Liver (tissue), 9 donors: ENCODE results near the gene C12orf57. TPM values are rescaled to one million over a fixed set of nuclear protein-coding genes. Genes with fewer than 3 reads are reported as not detected.

Experiments
- DNase-seq: peaks from one replicate; pipeline ENCODE4 v3.0.0-alpha.2; 2017; ENCODE audit warnings: low spot score
- H3K27ac ChIP-seq, 2 donors: one replicate each; pipeline ENCODE4 v1.7.0; 2013; ENCODE audit warnings: inconsistent platforms in 2 of 2, low read length in 2 of 2, control low read depth in 1 of 2, low read depth in 1 of 2, mild to moderate bottlenecking in 1 of 2
- H3K27me3 ChIP-seq, 4 donors: one replicate each; pipeline versions ENCODE4 v1.6.1 to v1.7.0; 2013; ENCODE audit warnings: low read length in 3 of 4, inconsistent platforms in 1 of 4, mild to moderate bottlenecking in 1 of 4, moderate library complexity in 1 of 4; ENCODE audit not compliant: control insufficient read depth in 4 of 4, insufficient read depth in 4 of 4
- H3K36me3 ChIP-seq, 4 donors: one replicate each; pipeline versions ENCODE4 v1.6.1 to v1.7.0; 2013; ENCODE audit warnings: low read length in 3 of 4, mild to moderate bottlenecking in 3 of 4, low read depth in 1 of 4, moderate library complexity in 1 of 4; ENCODE audit not compliant: control insufficient read depth in 4 of 4, insufficient read depth in 3 of 4
- H3K4me1 ChIP-seq, 4 donors: one replicate each; pipeline versions ENCODE4 v1.6.1 to v1.7.0; 2013; ENCODE audit warnings: low read length in 3 of 4, mild to moderate bottlenecking in 3 of 4, moderate library complexity in 1 of 4; ENCODE audit not compliant: control insufficient read depth in 4 of 4, insufficient read depth in 4 of 4
- H3K4me3 ChIP-seq, 3 donors: one replicate each; pipeline versions ENCODE4 v1.6.1 to v1.7.0; 2013; ENCODE audit warnings: low read length in 3 of 3, control low read depth in 1 of 3, low read depth in 1 of 3, mild to moderate bottlenecking in 1 of 3
- H3K9ac ChIP-seq, 2 donors: one replicate each; pipeline ENCODE4 v1.7.0; 2013; ENCODE audit warnings: low read length in 2 of 2, mild to moderate bottlenecking in 2 of 2, moderate library complexity in 2 of 2, control low read depth in 1 of 2, low read depth in 1 of 2
- H3K9me3 ChIP-seq, 4 donors: one replicate each; pipeline versions ENCODE4 v1.6.1 to v1.7.0; 2013; ENCODE audit warnings: low read length in 3 of 4; ENCODE audit not compliant: control insufficient read depth in 4 of 4
- CTCF ChIP-seq: fragments of 150-350 bp; IDR thresholded peaks from 2 replicates; pipeline ENCODE4 v1.5.1; 2017; ENCODE audit warnings: improper control_type of control experiment, low read depth, low read length; ENCODE audit not compliant: missing input control
- EGR1 ChIP-seq, 2 donors: IDR thresholded peaks; 2 replicates each; pipeline ENCODE4 v1.6.1; 2016 to 2018; ENCODE audit warnings: antibody characterized with exemption in 2 of 2, low read depth in 2 of 2
- FOXA1 ChIP-seq: IDR thresholded peaks from 2 replicates; pipeline ENCODE4 v1.6.1; 2016; ENCODE audit warnings: antibody characterized with exemption
- FOXA2 ChIP-seq: IDR thresholded peaks from 2 replicates; pipeline ENCODE4 v1.6.1; 2016; ENCODE audit warnings: antibody characterized with exemption
- GABPA ChIP-seq, 2 donors: IDR thresholded peaks in 1 of 2; conservative IDR thresholded peaks in 1 of 2; 2 replicates each; pipeline ENCODE4 v1.6.1; 2016; ENCODE audit warnings: antibody characterized with exemption in 2 of 2, mild to moderate bottlenecking in 1 of 2, moderate library complexity in 1 of 2
- HNF4A ChIP-seq, 2 donors: conservative IDR thresholded peaks; 2 replicates each; pipeline ENCODE4 v1.6.1; 2016; ENCODE audit warnings: antibody characterized with exemption in 2 of 2, mild to moderate bottlenecking in 2 of 2
- HNF4G ChIP-seq: IDR thresholded peaks from 2 replicates; pipeline ENCODE4 v1.6.1; 2016; ENCODE audit warnings: antibody characterized with exemption
- JUND ChIP-seq, 2 donors: IDR thresholded peaks; 2 replicates each; pipeline ENCODE4 v1.6.1; 2016; ENCODE audit warnings: antibody characterized with exemption in 2 of 2
- MAX ChIP-seq: IDR thresholded peaks from 2 replicates; pipeline ENCODE4 v1.6.1; 2016; ENCODE audit warnings: antibody characterized with exemption
- NR2F2 ChIP-seq: IDR thresholded peaks from 2 replicates; pipeline ENCODE4 v1.6.1; 2016; ENCODE audit warnings: antibody characterized with exemption
- RAD21 ChIP-seq, 2 donors: IDR thresholded peaks; 2 replicates each; pipeline ENCODE4 v1.6.1; 2016; ENCODE audit warnings: antibody characterized with exemption in 2 of 2, mild to moderate bottlenecking in 2 of 2
- RXRA ChIP-seq, 2 donors: IDR thresholded peaks; 2 replicates each; pipeline ENCODE4 v1.6.1; 2017 to 2018; ENCODE audit warnings: antibody characterized with exemption in 2 of 2, mild to moderate bottlenecking in 1 of 2
- SP1 ChIP-seq: IDR thresholded peaks from 2 replicates; pipeline ENCODE4 v1.6.1; 2018; ENCODE audit warnings: antibody characterized with exemption, mild to moderate bottlenecking
- TAF1 ChIP-seq: conservative IDR thresholded peaks from 2 replicates; pipeline ENCODE4 v1.6.1; 2016; ENCODE audit warnings: antibody characterized with exemption, mild to moderate bottlenecking
- YY1 ChIP-seq: IDR thresholded peaks from 2 replicates; pipeline ENCODE4 v1.6.1; 2016; ENCODE audit warnings: antibody characterized with exemption, mild to moderate bottlenecking
- ZBTB33 ChIP-seq: IDR thresholded peaks from 2 replicates; pipeline ENCODE4 v1.6.1; 2016; ENCODE audit warnings: antibody characterized with exemption
- WGBS: extraction: QIAGEN DNeasy Blood & Tissue Kit; methylation state at CpG from one replicate; pipeline ENCODE4 v1.1.7; 2013; 5-methylcytosine and 5-hydroxymethylcytosine counted together
- polyA plus RNA-seq, 2 donors: library from polyadenylated mRNA; stranded (reverse) in 1 of 2; unstranded in 1 of 2; fragments of 200-250 nt in 1 of 2; fragments of >200 nt in 1 of 2; fragmentation: Nextera tagmentation in 1 of 2; extraction: Ambion mirVana in 1 of 2; gene quantifications; one replicate each; pipeline versions ENCODE4 v1.2.1 to v1.2.3, GENCODE V29; 2013 to 2015
- total RNA-seq, 2 donors: library from RNA; depleted of rRNA; stranded (reverse); fragments of >200 nt; gene quantifications; one replicate each; pipeline ENCODE4 v1.2.3, GENCODE V29; 2014
- TF ChIP-seq, protein P1 (sequence below): IDR thresholded peaks from 2 replicates; pipeline ENCODE4 v1.6.1; 2016; ENCODE audit warnings: antibody characterized with exemption
- TF ChIP-seq, protein P2 (sequence below): IDR thresholded peaks from 2 replicates; pipeline ENCODE4 v1.6.1; 2016; ENCODE audit warnings: antibody characterized with exemption, mild to moderate bottlenecking
- donor health status: healthy.
- donor health status: healthy.
- donor health status: healthy.
- donor health status: healthy.
- donor health status: healthy.

C12orf57 gene
- total and polyA plus RNA-seq, 4 donors, result 49.2 to 193 (median 65.7) TPM

GRCh38 chr12:6964605-6965025 is 20.8 kb downstream of the C12orf57 start:
- no peak for DNase-seq
- Histone ChIP-seq H3K4me1 (peaks cover 11 to 50% (median 26%) of the 10 kb centered on the region in 4 donors), H3K9ac (peak overlapping the region in 1 of 2 donors; percentile 26), H3K36me3 (peaks cover 13 to 34% (median 28%) of the 10 kb centered on the region in 4 donors), H3K27ac (peak overlapping the region; percentile 62 to 74), H3K27me3 (no peaks in the 10 kb centered on the region), H3K9me3 (no peaks in the 10 kb centered on the region), H3K4me3 (no peak overlapping the region)
- WGBS, result 73% methylated on average over 8 of the region's 8 CpGs
- TF ChIP-seq RAD21 (IDR thresholded peaks at IDR 0.05) (no peak), YY1 (no peak), GABPA (IDR thresholded peaks at IDR 0.05 in 1 of 2, conservative IDR thresholded peaks at IDR 0.05 in 1 of 2) (no peak), ZBTB33 (no peak), FOXA1 (no peak), EGR1 (IDR thresholded peaks at IDR 0.05; ENCODE audit: low read depth in 2 of 2) (no peak), FOXA2 (no peak), NR2F2 (no peak), SP1 (no peak), MAX (no peak), RXRA (IDR thresholded peaks at IDR 0.05) (no peak)
- TF ChIP-seq, protein P1, sequence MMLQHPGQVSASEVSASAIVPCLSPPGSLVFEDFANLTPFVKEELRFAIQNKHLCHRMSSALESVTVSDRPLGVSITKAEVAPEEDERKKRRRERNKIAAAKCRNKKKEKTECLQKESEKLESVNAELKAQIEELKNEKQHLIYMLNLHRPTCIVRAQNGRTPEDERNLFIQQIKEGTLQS, result no peak

GRCh38 chr12:6965026-6965661 is 21.3 kb downstream of the C12orf57 start:
- Histone ChIP-seq H3K9me3 (no peaks in the 10 kb centered on the region), H3K27ac (peak overlapping the region; percentile 62 to 74), H3K9ac (peak overlapping the region in 1 of 2 donors; percentile 26), H3K27me3 (no peaks in the 10 kb centered on the region), H3K4me1 (peaks cover 9 to 47% (median 26%) of the 10 kb centered on the region in 4 donors), H3K4me3 (no peak overlapping the region), H3K36me3 (peaks cover 13 to 34% (median 28%) of the 10 kb centered on the region in 4 donors)
- WGBS, result 16% methylated on average over 12 of the region's 12 CpGs
- peak; percentile 89 for DNase-seq
- TF ChIP-seq EGR1 (IDR thresholded peaks at IDR 0.05; ENCODE audit: low read depth in 2 of 2) (no peak), RXRA (IDR thresholded peaks at IDR 0.05) (peak; percentile 68 to 72), FOXA2 (no peak), YY1 (peak; percentile 46), ZBTB33 (no peak), RAD21 (IDR thresholded peaks at IDR 0.05) (peak; percentile 90 to 94), FOXA1 (no peak), NR2F2 (no peak), HNF4G (no peak), GABPA (IDR thresholded peaks at IDR 0.05 in 1 of 2, conservative IDR thresholded peaks at IDR 0.05 in 1 of 2) (peak in 1 of 2 donors; percentile 57), CTCF (peak; percentile 94), SP1 (no peak), TAF1 (no peak), HNF4A (conservative IDR thresholded peaks at IDR 0.05) (peak; percentile 19 to 23), MAX (peak; percentile 89), JUND (IDR thresholded peaks at IDR 0.05) (no peak)
- TF ChIP-seq, protein P1, result no peak
- TF ChIP-seq, protein P2, sequence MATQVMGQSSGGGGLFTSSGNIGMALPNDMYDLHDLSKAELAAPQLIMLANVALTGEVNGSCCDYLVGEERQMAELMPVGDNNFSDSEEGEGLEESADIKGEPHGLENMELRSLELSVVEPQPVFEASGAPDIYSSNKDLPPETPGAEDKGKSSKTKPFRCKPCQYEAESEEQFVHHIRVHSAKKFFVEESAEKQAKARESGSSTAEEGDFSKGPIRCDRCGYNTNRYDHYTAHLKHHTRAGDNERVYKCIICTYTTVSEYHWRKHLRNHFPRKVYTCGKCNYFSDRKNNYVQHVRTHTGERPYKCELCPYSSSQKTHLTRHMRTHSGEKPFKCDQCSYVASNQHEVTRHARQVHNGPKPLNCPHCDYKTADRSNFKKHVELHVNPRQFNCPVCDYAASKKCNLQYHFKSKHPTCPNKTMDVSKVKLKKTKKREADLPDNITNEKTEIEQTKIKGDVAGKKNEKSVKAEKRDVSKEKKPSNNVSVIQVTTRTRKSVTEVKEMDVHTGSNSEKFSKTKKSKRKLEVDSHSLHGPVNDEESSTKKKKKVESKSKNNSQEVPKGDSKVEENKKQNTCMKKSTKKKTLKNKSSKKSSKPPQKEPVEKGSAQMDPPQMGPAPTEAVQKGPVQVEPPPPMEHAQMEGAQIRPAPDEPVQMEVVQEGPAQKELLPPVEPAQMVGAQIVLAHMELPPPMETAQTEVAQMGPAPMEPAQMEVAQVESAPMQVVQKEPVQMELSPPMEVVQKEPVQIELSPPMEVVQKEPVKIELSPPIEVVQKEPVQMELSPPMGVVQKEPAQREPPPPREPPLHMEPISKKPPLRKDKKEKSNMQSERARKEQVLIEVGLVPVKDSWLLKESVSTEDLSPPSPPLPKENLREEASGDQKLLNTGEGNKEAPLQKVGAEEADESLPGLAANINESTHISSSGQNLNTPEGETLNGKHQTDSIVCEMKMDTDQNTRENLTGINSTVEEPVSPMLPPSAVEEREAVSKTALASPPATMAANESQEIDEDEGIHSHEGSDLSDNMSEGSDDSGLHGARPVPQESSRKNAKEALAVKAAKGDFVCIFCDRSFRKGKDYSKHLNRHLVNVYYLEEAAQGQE, result peak; percentile 30
